ENCODE data around the gene RCAN2.

The RCAN2 gene

DNA sequence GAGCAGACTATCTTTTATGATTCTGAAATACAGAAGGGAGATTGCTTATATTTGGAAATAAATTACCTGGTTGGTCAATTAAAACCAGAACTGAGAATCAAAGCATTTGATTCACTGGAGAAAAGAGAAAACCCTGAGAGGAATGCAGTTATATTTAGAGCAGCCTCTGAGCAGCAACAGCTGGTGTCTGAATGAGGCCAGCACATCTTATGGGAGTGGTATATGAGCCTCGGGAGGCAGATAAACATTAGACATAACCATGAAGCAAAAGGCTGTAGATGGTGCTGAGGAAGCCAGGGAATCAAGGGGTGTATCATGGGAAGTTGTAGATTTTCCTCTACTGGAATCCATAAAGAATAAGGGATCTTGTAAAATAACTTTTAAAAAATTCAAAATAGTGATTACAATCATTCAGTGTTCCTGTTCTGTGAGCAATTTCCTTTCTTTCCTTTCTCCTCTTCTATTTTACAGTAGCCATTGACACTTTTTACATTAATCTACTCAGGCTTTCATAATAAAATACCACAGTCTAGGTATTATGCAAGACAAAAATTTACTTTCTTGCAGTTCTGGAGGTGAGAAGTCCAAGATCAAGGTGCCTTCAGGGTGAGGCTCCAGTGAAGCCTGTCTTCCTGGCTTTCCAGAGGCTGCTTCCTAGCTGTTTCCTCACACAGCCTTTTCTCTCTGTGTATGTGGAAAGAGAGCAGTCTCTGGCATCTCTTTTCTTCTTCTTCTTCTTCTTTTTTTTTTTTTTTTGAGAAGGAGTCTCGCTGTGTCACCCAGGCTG is 287.7 kb downstream of the RCAN2 start:
- no peak for DNase-seq

DNA sequence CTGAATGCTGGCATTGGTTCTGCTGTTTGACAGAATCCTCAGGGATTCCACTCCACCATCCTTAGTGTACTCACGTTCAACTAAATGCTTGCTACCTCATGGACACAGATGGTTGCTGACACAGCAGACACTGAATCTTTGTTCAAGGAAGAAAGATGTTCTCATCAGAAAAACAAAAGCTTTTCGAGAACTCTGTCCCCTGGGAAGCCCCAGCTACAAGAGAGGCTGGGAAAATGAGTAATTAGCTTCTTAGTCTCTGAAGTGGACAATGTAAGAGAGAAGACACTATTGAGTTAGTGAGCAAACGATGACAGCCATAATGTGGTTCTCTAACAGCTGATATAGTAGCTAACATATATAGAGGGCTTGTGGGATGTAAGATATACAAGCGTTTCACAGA is 289.5 kb downstream of the RCAN2 start:
- DNase-seq: no peak

DNA sequence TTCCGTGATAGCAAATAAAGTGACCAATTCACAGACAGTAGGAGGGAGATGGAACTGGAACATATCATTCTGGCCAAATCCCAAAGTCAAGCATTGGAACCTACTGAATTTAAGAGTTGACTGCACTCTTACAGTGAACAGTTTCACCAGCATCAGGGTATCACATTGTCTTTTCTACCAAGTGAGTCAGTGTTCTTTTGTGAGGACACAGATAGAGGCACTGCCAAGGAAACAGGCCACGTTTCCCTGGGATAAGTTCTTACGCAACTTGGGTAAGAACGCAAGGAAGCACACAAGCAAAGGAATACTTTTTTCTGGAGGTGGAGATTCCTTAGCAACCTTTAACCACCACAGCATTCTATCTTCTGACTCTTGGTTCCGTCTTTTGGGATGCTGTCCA is 291.9 kb downstream of the RCAN2 start:
- DNase-seq: no peak

DNA sequence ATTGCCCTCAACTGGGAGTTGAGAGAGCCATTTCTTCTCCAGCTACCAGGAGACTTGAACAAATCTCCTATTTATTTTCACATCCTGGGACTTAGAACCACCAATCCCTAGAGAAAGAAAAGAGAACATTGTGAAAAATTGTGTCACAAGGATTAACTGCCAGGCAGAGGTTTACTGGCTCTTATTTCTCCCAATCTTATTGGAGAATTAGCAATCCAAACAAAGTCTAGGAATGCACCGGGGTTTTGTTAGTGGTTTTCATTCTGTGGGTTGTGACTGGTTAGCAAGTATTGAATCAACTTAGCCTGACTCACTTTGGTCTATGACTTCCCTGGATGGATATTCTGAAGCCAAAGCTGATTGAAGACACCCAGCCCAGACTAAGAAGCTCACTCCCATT is 299.3 kb downstream of the RCAN2 start:
- no peak for DNase-seq

DNA sequence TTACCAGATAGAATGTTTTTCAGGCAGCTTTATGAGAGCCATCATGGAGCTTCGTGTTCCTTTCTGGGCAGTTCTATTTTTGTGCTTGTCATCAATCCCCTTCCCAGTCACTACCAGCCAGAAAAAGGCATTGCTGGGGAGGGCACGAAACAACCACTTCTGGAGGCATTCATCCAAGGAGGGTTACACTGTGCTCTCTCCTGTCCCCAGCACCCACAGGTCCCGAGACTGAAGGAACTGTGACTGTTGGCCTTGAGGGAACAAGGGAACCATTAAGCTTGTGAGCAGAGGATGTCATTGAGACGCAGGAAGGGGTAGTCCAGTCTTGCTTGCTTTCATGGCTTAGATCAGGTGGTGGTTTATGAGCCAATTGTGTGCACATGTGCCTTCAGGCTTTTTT is 300.4 kb downstream of the RCAN2 start:
- DNase-seq: no peak

DNA sequence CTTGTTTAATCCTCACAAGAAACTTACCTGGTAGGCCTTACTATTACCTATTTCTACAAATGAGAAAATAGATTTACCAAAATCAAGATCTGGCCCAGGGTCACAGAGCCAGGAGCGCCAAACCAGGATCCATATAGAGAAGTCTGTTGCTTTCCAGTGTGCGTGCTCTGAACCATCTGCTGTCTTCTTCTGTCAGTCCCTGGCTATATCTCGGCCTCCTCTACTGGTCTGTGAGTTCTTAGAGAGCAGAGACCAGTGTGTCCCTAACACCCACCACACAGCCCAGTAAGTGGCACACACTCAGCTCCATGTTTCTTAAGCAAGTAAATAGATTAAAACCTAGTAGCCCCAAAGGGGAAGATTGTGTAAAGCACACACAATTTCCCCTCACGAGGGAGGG is 301.5 kb downstream of the RCAN2 start:
- no peak for DNase-seq

DNA sequence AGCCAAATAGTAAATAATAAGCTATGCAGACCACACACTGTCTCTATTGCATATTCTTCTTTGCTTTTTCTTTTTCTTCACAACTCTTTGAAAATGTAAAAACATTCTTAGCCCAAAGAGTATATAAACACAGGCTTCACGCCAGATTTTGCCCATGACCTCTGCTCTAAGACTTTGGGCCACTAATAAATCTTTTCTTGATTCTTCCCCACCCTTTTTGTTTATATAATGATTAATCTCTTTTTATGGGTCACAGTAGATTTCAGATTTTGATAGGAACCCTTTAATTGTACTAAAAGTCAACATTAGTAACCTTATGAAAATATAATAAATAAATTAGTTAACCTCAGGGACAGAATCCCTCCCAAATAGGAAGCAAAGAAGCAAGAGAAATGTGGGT is 304.7 kb downstream of the RCAN2 start:
- DNase-seq: no peak

DNA sequence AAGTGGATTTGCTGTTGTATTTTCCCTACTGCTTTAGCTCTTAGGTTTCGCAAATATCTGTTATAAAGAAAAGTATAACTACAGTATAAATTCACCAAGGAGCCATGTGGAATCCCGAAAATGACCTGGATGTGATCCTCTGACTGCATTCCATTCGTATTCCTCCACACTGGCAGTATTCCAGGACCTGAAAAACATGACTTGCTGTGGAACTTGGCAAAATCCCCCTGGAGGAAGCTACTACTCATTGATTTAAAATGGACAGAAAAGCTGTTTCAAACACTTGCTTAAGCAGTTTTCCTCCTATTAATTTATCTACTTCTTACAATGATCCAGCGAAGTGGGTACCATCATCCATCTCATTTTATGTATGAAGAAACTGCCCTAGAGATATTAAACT is 307.1 kb downstream of the RCAN2 start:
- DNase-seq: no peak

DNA sequence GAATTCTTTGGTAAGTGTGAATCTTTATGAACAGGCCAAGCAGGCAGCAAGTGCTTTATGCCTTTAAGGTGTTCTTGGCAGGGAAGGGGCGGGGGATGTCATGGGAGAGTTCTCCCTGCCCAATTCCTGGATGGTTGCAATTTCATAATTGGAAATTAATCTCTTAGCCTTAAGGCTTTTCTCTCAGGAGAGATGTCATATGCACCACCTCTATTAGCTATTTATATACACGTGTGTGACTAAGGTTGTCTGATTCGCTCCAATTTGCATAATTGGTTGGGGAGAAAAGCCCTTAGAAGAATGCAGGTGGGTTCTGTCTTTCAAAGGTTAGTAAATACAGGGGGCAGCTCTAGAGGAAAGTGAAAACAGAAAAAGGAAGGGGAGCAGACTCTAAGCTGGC is 315.3 kb downstream of the RCAN2 start:
- DNase-seq: no peak

DNA sequence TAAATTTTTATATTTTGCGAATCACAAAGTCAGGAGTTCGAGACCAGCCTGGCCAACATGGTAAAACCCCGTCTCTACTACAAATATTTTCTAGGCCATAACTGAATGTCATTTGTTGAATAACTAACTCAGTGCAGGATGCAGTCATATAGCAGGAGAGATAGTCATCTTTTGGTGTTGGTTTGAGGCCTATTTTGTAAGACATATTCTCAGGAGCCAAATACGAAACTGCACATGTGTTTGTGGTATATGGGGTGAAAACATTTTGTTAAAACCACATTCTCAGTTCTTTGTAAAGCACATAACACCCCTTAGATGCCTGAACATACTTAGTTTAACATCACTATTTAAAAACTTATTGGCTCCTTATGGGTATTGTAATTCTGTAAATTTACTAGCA is 315.8 kb downstream of the RCAN2 start:
- DNase-seq: peak; percentile 72

DNA sequence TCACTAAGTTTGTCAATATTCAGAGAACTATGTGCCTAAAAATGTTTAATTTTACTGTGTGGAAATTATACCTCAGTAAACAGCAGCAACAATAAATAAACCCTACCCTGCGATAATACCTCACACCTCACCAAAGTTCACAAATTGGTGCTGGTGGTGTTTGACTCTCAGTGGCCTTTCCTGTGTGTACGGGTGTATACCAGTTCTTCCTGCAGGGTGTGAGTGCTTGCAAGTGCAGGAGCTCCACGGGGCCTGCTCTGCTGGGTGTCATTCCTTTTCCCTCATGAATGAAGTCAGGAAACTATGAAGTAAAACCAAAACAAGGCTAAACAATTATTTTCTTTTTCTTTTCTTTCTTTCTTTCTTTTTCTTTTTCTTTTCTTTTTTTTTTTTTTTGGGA is 316.3 kb downstream of the RCAN2 start:
- no peak for DNase-seq

DNA sequence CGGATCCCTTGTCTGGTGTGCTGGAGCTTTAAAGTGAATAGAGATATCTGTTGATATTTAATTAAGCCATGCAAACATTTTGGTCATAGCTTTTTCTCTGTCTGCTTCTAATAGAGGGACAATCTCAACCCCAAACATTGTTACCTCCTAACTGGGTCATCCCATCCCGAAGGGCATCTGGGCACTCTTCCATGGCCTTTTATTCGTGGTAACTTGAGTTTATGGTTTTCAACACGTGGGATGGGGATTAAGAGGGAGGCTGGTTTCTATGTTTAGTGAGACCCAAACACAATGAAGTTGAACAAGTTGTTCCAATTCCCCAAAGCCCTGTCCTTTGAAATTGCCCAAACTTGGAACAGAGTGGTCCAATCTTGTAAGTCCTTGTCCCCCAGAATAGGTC is 319.1 kb downstream of the RCAN2 start:
- DNase-seq: no peak

Data from hematopoietic multipotent progenitor cell treated with erythropoietin and hydrocortisone succinate and interleukin-3 and kit ligand, for 4 days (in vitro differentiated cells).